Measurements from ENCODE around the gene WDR45B.

WDR45B gene

DNA sequence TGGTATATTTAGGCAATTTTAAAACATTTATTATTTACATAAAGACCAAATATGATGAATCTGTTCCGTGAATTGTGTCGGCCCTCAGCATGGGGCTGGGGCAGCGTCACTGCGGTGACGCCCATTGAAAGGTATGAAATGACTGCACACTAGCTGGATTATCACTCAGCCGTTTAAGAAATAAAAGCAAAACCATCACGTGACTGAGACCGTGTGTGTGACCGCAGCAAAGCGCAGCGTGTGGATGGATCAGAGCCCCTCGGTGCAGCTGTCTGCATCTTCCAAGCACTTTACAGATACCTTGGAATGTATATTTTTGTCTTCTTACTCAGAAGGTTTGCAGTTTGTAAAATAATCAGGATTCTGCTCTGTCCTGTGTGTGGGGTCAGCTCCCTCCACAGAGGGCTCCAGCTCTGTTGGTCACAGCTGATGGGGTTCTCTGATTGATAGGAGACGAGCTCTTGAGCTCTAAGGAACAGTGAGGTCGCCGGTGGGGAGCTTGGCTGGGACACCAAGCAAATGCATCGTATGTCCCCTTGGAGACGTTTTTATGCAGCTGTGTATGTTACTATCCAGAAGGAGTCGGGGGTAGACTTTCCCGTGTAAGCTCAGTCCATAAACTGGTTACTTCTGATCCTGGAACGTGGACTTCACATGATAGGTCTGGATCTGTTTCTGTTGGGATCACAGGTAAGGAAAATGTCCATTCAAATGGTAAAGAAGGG lies 45.1 kb downstream of the WDR45B start:
- ATAC-seq, result no peak
- no peak for TF ChIP-seq ISL1 (CRISPR knock-in tag; IDR thresholded peaks at IDR 0.05)
- TF ChIP-seq, protein P1, sequence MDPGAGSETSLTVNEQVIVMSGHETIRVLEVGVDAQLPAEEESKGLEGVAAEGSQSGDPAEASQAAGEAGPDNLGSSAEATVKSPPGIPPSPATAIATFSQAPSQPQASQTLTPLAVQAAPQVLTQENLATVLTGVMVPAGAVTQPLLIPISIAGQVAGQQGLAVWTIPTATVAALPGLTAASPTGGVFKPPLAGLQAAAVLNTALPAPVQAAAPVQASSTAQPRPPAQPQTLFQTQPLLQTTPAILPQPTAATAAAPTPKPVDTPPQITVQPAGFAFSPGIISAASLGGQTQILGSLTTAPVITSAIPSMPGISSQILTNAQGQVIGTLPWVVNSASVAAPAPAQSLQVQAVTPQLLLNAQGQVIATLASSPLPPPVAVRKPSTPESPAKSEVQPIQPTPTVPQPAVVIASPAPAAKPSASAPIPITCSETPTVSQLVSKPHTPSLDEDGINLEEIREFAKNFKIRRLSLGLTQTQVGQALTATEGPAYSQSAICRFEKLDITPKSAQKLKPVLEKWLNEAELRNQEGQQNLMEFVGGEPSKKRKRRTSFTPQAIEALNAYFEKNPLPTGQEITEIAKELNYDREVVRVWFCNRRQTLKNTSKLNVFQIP (CRISPR knock-in tag; IDR thresholded peaks at IDR 0.05; ENCODE audit: borderline replicate concordance, low read depth), result no peak
- no peak for TF ChIP-seq TCF4 (CRISPR knock-in tag; IDR thresholded peaks at IDR 0.05; ENCODE audit: borderline replicate concordance)
- TF ChIP-seq, protein P2, sequence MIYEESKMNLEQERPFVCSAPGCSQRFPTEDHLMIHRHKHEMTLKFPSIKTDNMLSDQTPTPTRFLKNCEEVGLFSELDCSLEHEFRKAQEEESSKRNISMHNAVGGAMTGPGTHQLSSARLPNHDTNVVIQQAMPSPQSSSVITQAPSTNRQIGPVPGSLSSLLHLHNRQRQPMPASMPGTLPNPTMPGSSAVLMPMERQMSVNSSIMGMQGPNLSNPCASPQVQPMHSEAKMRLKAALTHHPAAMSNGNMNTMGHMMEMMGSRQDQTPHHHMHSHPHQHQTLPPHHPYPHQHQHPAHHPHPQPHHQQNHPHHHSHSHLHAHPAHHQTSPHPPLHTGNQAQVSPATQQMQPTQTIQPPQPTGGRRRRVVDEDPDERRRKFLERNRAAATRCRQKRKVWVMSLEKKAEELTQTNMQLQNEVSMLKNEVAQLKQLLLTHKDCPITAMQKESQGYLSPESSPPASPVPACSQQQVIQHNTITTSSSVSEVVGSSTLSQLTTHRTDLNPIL (CRISPR knock-in tag; IDR thresholded peaks at IDR 0.05; ENCODE audit: low read depth), result no peak
- TF ChIP-seq ESRRG (CRISPR knock-in tag; IDR thresholded peaks at IDR 0.05), result no peak
- TF ChIP-seq ZC3H10 (CRISPR knock-in tag; IDR thresholded peaks at IDR 0.05), result no peak
- TF ChIP-seq, protein P3, sequence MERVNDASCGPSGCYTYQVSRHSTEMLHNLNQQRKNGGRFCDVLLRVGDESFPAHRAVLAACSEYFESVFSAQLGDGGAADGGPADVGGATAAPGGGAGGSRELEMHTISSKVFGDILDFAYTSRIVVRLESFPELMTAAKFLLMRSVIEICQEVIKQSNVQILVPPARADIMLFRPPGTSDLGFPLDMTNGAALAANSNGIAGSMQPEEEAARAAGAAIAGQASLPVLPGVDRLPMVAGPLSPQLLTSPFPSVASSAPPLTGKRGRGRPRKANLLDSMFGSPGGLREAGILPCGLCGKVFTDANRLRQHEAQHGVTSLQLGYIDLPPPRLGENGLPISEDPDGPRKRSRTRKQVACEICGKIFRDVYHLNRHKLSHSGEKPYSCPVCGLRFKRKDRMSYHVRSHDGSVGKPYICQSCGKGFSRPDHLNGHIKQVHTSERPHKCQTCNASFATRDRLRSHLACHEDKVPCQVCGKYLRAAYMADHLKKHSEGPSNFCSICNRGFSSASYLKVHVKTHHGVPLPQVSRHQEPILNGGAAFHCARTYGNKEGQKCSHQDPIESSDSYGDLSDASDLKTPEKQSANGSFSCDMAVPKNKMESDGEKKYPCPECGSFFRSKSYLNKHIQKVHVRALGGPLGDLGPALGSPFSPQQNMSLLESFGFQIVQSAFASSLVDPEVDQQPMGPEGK (CRISPR knock-in tag; IDR thresholded peaks at IDR 0.05; ENCODE audit: borderline replicate concordance), result no peak
- TF ChIP-seq ZFP3 (CRISPR knock-in tag; IDR thresholded peaks at IDR 0.05), result no peak
- TF ChIP-seq TOX (CRISPR knock-in tag; IDR thresholded peaks at IDR 0.05; ENCODE audit: borderline replicate concordance), result no peak
- TF ChIP-seq ZFP30 (CRISPR knock-in tag; IDR thresholded peaks at IDR 0.05), result no peak
- no peak for TF ChIP-seq ZNF70 (CRISPR knock-in tag; IDR thresholded peaks at IDR 0.05)
- no peak for TF ChIP-seq CSDC2 (CRISPR knock-in tag; IDR thresholded peaks at IDR 0.05)
- no peak for TF ChIP-seq SNAI2 (CRISPR knock-in tag; IDR thresholded peaks at IDR 0.05)
- TF ChIP-seq ARNTL (CRISPR knock-in tag; IDR thresholded peaks at IDR 0.05; ENCODE audit: borderline replicate concordance, low read depth), result no peak
- TF ChIP-seq, protein P4, sequence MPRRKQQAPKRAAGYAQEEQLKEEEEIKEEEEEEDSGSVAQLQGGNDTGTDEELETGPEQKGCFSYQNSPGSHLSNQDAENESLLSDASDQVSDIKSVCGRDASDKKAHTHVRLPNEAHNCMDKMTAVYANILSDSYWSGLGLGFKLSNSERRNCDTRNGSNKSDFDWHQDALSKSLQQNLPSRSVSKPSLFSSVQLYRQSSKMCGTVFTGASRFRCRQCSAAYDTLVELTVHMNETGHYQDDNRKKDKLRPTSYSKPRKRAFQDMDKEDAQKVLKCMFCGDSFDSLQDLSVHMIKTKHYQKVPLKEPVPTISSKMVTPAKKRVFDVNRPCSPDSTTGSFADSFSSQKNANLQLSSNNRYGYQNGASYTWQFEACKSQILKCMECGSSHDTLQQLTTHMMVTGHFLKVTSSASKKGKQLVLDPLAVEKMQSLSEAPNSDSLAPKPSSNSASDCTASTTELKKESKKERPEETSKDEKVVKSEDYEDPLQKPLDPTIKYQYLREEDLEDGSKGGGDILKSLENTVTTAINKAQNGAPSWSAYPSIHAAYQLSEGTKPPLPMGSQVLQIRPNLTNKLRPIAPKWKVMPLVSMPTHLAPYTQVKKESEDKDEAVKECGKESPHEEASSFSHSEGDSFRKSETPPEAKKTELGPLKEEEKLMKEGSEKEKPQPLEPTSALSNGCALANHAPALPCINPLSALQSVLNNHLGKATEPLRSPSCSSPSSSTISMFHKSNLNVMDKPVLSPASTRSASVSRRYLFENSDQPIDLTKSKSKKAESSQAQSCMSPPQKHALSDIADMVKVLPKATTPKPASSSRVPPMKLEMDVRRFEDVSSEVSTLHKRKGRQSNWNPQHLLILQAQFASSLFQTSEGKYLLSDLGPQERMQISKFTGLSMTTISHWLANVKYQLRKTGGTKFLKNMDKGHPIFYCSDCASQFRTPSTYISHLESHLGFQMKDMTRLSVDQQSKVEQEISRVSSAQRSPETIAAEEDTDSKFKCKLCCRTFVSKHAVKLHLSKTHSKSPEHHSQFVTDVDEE (CRISPR knock-in tag; IDR thresholded peaks at IDR 0.05), result no peak
- TF ChIP-seq BACH2 (CRISPR knock-in tag; IDR thresholded peaks at IDR 0.05; ENCODE audit: borderline replicate concordance), result no peak
- TF ChIP-seq, protein P5, sequence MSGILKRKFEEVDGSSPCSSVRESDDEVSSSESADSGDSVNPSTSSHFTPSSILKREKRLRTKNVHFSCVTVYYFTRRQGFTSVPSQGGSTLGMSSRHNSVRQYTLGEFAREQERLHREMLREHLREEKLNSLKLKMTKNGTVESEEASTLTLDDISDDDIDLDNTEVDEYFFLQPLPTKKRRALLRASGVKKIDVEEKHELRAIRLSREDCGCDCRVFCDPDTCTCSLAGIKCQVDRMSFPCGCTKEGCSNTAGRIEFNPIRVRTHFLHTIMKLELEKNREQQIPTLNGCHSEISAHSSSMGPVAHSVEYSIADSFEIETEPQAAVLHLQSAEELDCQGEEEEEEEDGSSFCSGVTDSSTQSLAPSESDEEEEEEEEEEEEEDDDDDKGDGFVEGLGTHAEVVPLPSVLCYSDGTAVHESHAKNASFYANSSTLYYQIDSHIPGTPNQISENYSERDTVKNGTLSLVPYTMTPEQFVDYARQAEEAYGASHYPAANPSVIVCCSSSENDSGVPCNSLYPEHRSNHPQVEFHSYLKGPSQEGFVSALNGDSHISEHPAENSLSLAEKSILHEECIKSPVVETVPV (CRISPR knock-in tag; IDR thresholded peaks at IDR 0.05), result no peak
- TF ChIP-seq ZNF8 (CRISPR knock-in tag; IDR thresholded peaks at IDR 0.05), result no peak
- no peak for TF ChIP-seq GLIS3 (CRISPR knock-in tag; IDR thresholded peaks at IDR 0.05)

DNA sequence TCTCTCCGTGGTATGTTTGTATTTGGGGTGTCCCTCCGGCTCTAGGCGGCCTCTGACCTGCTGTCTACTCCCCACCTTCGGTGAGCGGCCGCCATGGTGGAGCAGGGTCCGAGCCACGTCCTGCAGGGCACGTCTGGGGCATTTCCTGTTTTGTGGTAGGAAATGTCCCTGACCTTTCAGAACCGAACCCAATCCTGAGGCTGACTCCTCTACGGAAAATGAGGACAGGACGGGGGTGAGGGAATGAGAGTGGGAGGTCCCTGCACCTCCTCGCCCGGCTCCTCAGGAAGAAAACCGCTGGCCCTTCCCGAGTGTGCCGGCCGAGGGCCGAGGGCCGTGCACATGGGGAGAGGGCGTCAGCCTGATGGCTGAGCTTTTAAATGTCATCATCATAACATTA lies 45.8 kb downstream of the WDR45B start:
- no peak for ATAC-seq
- TF ChIP-seq ISL1 (CRISPR knock-in tag; IDR thresholded peaks at IDR 0.05) (no peak), PPARA (CRISPR knock-in tag; IDR thresholded peaks at IDR 0.05; ENCODE audit: borderline replicate concordance) (no peak), RARB (CRISPR knock-in tag; IDR thresholded peaks at IDR 0.05) (no peak), ZFP30 (CRISPR knock-in tag; IDR thresholded peaks at IDR 0.05) (no peak), ZNF565 (CRISPR knock-in tag; conservative IDR thresholded peaks at IDR 0.05; ENCODE audit: low read depth) (no peak), TCF4 (CRISPR knock-in tag; IDR thresholded peaks at IDR 0.05; ENCODE audit: borderline replicate concordance) (no peak), ZNF70 (CRISPR knock-in tag; IDR thresholded peaks at IDR 0.05) (no peak), ESRRG (CRISPR knock-in tag; IDR thresholded peaks at IDR 0.05) (no peak), ZFP3 (CRISPR knock-in tag; IDR thresholded peaks at IDR 0.05) (no peak), CSDC2 (CRISPR knock-in tag; IDR thresholded peaks at IDR 0.05) (no peak), BACH2 (CRISPR knock-in tag; IDR thresholded peaks at IDR 0.05; ENCODE audit: borderline replicate concordance) (no peak), TOX (CRISPR knock-in tag; IDR thresholded peaks at IDR 0.05; ENCODE audit: borderline replicate concordance) (no peak), ZNF8 (CRISPR knock-in tag; IDR thresholded peaks at IDR 0.05) (no peak), ARNTL (CRISPR knock-in tag; IDR thresholded peaks at IDR 0.05; ENCODE audit: borderline replicate concordance, low read depth) (no peak), OSR1 (CRISPR knock-in tag; IDR thresholded peaks at IDR 0.05) (no peak)
- TF ChIP-seq, protein P5 (CRISPR knock-in tag; IDR thresholded peaks at IDR 0.05), result no peak
- TF ChIP-seq, protein P2 (CRISPR knock-in tag; IDR thresholded peaks at IDR 0.05; ENCODE audit: low read depth), result no peak
- TF ChIP-seq, protein P4 (CRISPR knock-in tag; IDR thresholded peaks at IDR 0.05), result no peak
